Pancreas (tissue), 10 donors: ENCODE measurements around the gene SRRM3. TPM values are rescaled to one million over a fixed set of nuclear protein-coding genes. Genes with fewer than 3 reads are reported as not detected.

Experiments
- ATAC-seq, 4 donors: fragments of 200-7000 bp; cut with Tn5 transposase; one replicate each; pipeline versions ENCODE4 v1.8.0 to v1.9.1; 2020; ENCODE audit warnings: mild to moderate bottlenecking in 4 of 4, moderate library complexity in 4 of 4
- DNase-seq, 6 donors: peaks; one replicate each; pipeline ENCODE4 v3.0.0-alpha.2; 2020
- FAIRE-seq: peaks from 2 replicates; lab custom pipeline; 2012; peaks lifted over from hg19 to GRCh38; lab: Jason Lieb, UNC
- H3K27ac ChIP-seq, 4 donors: fragments of 200-600 bp; sonication (generic); 1 replicate in 3 of 4; 2 replicates in 1 of 4; pipeline versions ENCODE4 v1.5.0 to v1.8.0; 2020
- H3K27me3 ChIP-seq, 4 donors: fragments of 200-600 bp; one replicate each; pipeline ENCODE4 v1.8.0; 2021
- H3K36me3 ChIP-seq, 3 donors: fragments of 200-600 bp; sonication (generic) in 1 of 3; one replicate each; pipeline versions ENCODE4 v1.5.0 to v1.8.0; 2020 to 2021
- H3K4me1 ChIP-seq, 3 donors: fragments of 200-600 bp; one replicate each; pipeline ENCODE4 v1.8.0; 2021
- H3K4me3 ChIP-seq, 4 donors: fragments of 200-600 bp; sonication (generic) in 2 of 4; one replicate each; pipeline versions ENCODE4 v1.5.0 to v1.8.0; 2020 to 2021
- H3K9me3 ChIP-seq, 4 donors: fragments of 200-600 bp; one replicate each; pipeline ENCODE4 v1.8.0; 2021
- CTCF ChIP-seq, 4 donors: fragments of 200-600 bp; sonication (generic) in 3 of 4; IDR thresholded peaks; one replicate each; pipeline versions ENCODE4 v1.5.0 to v1.8.0; 2021; ENCODE audit warnings: antibody characterized with exemption in 4 of 4
- WGBS, 2 donors: extraction: QIAGEN DNeasy Blood & Tissue Kit; methylation state at CpG; one replicate each; pipeline ENCODE4 v1.1.7; 2013; 5-methylcytosine and 5-hydroxymethylcytosine counted together
- intact Hi-C, 3 donors: fragments of 100-400 bp; cut with DNase I; formaldehyde crosslinking; loops; one replicate each; pipeline versions ENCODE4 v1.11.1 to v1.14.2; 2022
- polyA plus RNA-seq, 2 donors: library from polyadenylated mRNA; stranded (reverse); fragments of 200-250 nt; gene quantifications; one replicate each; pipeline ENCODE4 v1.2.3, GENCODE V29; 2013
- total RNA-seq, 6 donors: library from RNA; stranded (reverse); fragmentation: NEBNext Ultra II Directional in 4 of 6; extraction: Animal tissue kit (Norgen Biotek cat#: 25700) in 4 of 6; gene quantifications; one replicate each; pipeline versions ENCODE4 v1.2.1 to v1.2.4, GENCODE V29; 2021 to 2023
- donor health status: healthy with polysubstance abuse.
- donor health status: DM: no; HTN: no; CAD: no; lungs with moderate emphysema.
- donor health status: DM: no; HTN: no; CAD: no.
- donor health status: control.
- donor health status: control.
- donor health status: Bipolar disorder and iron deficiency.
- donor health status: DM: yes; HTN: yes; CAD: no.
- donor health status: DM: no; HTN: no; CAD: no.
- donor health status: DM: no; HTN: no; CAD: no.
- donor health status: DM: yes; HTN: yes; CAD: no.

The SRRM3 gene
- total and polyA plus RNA-seq, 8 donors = 1.2 to 10.4 (median 2.0) TPM

GRCh38 chr7:76278540-76278939, 76.8 kb downstream of the SRRM3 start:
- DNase-seq (no peak), ATAC-seq (no peak), FAIRE-seq (no peak)
- H3K36me3 ChIP-seq = no peaks in the 10 kb centered on the region
- H3K4me1 ChIP-seq = no peaks in the 10 kb centered on the region
- intact Hi-C loops = no loop called here
- H3K27ac ChIP-seq = no peak overlapping the region
- H3K27me3 ChIP-seq = no peaks in the 10 kb centered on the region
- no peak overlapping the region for H3K4me3 ChIP-seq
- no peak for TF ChIP-seq CTCF (IDR thresholded peaks at IDR 0.05)
- no peaks in the 10 kb centered on the region for H3K9me3 ChIP-seq
- WGBS, 2 donors = 90 to 95% methylated on average over 1 of the region's 1 CpG

GRCh38 chr7:76280408-76280807, 78.7 kb downstream of the SRRM3 start:
- ATAC-seq = no peak
- intact Hi-C loops = no loop called here
- Histone ChIP-seq H3K27ac (no peak overlapping the region), H3K27me3 (no peaks in the 10 kb centered on the region), H3K36me3 (no peaks in the 10 kb centered on the region), H3K9me3 (no peaks in the 10 kb centered on the region), H3K4me1 (no peaks in the 10 kb centered on the region), H3K4me3 (no peak overlapping the region)
- DNase-seq = no peak
- 27 to 44% methylated on average over 14 to 25 of the region's 25 CpGs for WGBS, 2 donors
- FAIRE-seq = no peak
- no peak for TF ChIP-seq CTCF (IDR thresholded peaks at IDR 0.05)

- H3K9me3 ChIP-seq = no peaks in the 10 kb centered on the region
- H3K4me1 ChIP-seq = no peaks in the 10 kb centered on the region
- no peak overlapping the region for H3K27ac ChIP-seq
- H3K4me3 ChIP-seq = peak overlapping the region in 2 of 4 donors; percentile 36 to 57
- no peak for FAIRE-seq
- peak in 1 of 6 donors; percentile 78 for DNase-seq
- peak; percentile 53 to 73 (median 58) for ATAC-seq
- WGBS, 2 donors = 4 to 6% methylated on average over 25 to 63 of the region's 63 CpGs
- no peak for TF ChIP-seq CTCF (IDR thresholded peaks at IDR 0.05)
- H3K36me3 ChIP-seq = no peaks in the 10 kb centered on the region
- intact Hi-C loops = no loop called here
- H3K27me3 ChIP-seq = no peaks in the 10 kb centered on the region
Measured at GRCh38 chr7:76281006-76281705, 79.5 kb downstream of the SRRM3 start.

- Histone ChIP-seq H3K27me3 (no peaks in the 10 kb centered on the region), H3K4me3 (peak overlapping the region in 2 of 4 donors; percentile 48 to 57), H3K4me1 (no peaks in the 10 kb centered on the region), H3K27ac (no peak overlapping the region), H3K9me3 (no peaks in the 10 kb centered on the region), H3K36me3 (no peaks in the 10 kb centered on the region)
- 1 to 2% methylated on average over 11 to 36 of the region's 36 CpGs for WGBS, 2 donors
- intact Hi-C loops = no loop called here
- FAIRE-seq (no peak), ATAC-seq (peak in 1 of 4 donors; percentile 6), DNase-seq (peak in 1 of 6 donors; percentile 64)
- no peak for TF ChIP-seq CTCF (IDR thresholded peaks at IDR 0.05)
Measured at GRCh38 chr7:76281706-76282343, 80.1 kb downstream of the SRRM3 start.
